Hepatocyte (in vitro differentiated cells): ENCODE measurements around the gene TTC12.

Experiments
- EZH2 ChIP-seq: fragments of 200-600 bp; sonication (generic); IDR thresholded peaks from 2 replicates; pipeline ENCODE4 v1.6.1; 2016; ENCODE audit warnings: antibody characterized with exemption, mild to moderate bottlenecking, borderline replicate concordance
- EZH2phosphoT487 ChIP-seq: fragments of 200-600 bp; sonication (generic); IDR thresholded peaks from one replicate; pipeline ENCODE4 v1.6.1; 2018; ENCODE audit warnings: antibody characterized with exemption, mild to moderate bottlenecking, low read depth, moderate library complexity; ENCODE audit not compliant: unreplicated experiment, severe bottlenecking
- TF ChIP-seq, protein P1 (sequence below): fragments of 200-600 bp; sonication (generic); IDR thresholded peaks from 2 replicates; pipeline ENCODE4 v1.5.1; 2016; ENCODE audit warnings: antibody characterized with exemption, mild to moderate bottlenecking; ENCODE audit not compliant: poor library complexity

DNA sequence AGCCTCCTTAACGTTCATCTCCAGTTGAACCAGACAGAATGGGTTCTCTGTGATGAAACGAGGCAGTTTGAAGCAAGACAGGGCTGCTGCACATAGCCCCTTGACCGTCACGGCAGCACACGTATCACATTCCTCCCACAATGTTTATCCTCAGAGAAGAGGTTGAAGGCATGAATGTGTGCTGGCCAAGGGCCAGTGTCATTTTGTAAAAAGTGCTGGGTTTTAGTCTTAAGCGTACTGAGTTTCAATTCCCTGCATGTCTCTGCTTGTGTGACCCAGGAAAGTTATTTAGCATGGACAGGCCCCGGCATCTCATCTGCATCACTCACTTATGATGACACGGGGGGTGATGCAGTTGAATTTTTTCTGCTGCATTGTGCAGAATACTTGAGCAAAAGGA is 31.6 kb downstream of the TTC12 start:
- TF ChIP-seq, protein P1, sequence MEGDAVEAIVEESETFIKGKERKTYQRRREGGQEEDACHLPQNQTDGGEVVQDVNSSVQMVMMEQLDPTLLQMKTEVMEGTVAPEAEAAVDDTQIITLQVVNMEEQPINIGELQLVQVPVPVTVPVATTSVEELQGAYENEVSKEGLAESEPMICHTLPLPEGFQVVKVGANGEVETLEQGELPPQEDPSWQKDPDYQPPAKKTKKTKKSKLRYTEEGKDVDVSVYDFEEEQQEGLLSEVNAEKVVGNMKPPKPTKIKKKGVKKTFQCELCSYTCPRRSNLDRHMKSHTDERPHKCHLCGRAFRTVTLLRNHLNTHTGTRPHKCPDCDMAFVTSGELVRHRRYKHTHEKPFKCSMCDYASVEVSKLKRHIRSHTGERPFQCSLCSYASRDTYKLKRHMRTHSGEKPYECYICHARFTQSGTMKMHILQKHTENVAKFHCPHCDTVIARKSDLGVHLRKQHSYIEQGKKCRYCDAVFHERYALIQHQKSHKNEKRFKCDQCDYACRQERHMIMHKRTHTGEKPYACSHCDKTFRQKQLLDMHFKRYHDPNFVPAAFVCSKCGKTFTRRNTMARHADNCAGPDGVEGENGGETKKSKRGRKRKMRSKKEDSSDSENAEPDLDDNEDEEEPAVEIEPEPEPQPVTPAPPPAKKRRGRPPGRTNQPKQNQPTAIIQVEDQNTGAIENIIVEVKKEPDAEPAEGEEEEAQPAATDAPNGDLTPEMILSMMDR = no peak
- TF ChIP-seq EZH2phosphoT487 = no peak
- no peak for TF ChIP-seq EZH2
